HG03039 (cell line): ENCODE data around the gene SPAG17.

Experiments
- ATAC-seq: cut with Tn5 transposase; IDR thresholded peaks from one replicate; pipeline ENCODE4 v1.9.1; 2021; ENCODE audit warnings: mild to moderate bottlenecking, moderate library complexity; ENCODE audit not compliant: unreplicated experiment

Gene SPAG17

GRCh38 chr1:118122234-118123004, 62.6 kb downstream of the SPAG17 start:
- ATAC-seq = no peak

DNA sequence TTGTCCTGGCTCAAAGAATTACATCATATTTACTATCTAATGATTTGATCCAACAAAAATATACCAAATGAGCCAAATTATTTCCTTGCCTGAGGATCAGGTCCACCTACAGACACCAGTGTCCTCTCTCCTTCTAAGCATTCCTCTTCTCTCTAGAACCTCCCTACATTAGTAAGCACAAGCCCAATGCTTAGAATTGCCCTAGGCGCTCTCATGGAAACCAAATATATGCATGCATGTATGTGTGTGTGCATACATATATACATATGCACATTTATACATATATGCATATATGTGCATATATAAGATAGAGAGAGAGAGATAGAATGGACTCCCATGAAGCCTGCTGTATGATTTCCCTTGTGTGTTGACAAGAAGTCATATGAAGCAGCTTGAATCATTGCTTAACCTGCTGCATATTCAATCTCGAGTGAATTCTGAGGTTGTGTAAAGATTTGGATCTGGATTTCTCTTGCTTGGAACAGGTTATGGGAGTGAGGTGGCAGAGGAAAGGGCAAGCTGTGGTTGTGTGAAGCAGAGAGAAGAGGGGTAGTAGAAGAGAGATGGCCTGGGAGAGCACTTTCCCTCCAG, 66.1 kb downstream of the SPAG17 start:
- ATAC-seq = no peak

DNA sequence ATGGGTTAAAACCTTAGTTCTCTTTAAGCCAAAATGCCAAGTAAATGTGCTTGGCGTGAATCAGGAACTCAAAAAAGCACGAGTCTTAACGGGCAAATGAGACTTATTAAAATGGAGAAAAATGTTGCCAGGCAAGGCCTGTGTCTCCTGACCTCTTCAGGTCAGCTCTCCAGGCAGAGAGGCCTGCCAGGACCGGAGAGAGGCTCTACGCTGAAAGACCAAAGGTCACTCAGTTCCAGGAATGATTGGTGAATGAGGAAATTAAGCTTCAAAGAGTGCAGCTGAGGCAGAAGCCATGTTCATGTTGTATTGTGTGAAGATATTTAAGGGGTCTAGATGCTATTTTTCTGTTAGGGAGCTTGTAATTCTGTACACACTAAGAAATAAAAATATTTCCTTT, 66.6 kb downstream of the SPAG17 start:
- no peak for ATAC-seq

DNA sequence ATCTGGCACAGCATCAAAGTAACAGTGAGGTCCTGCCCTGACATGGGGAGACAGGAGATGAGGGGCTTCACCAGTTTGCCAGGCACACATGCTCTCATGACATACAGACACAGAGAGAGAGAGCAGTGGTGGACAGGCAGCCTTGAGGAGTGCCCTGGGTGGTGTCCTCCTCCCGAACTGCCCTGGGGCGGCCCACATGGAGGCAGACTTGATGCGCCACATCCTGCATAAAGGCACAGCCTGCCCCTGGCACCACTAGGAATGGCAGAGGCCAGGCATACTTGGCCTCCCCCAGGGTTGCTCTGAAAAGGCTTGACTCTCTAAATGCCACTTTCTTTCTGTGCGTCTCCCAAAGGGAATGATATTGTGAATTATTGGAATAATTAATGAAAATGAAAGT, 67.5 kb downstream of the SPAG17 start:
- no peak for ATAC-seq

DNA sequence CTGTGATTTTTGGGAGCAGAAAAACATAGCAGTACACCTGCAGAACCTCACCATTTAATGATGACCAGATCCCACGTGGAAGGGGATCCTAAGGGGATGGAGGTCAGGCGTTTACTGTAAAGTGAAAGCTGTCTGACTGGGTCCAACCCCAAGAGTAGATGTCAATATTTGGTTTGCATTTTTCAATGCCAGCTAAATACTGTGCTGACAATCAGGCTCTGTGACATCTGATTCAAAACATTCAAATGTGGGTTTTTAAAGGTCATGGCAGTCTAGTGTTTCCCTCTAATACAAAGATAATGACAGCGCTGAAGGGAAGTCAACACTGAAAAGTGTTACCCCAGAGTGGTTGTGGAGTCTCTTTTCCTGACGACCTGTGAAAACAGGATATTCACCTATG, 68.1 kb downstream of the SPAG17 start:
- no peak for ATAC-seq

- ATAC-seq = no peak
Measured at GRCh38 chr1:118116401-118116800, 68.6 kb downstream of the SPAG17 start.

GRCh38 chr1:118115567-118116295, 69.3 kb downstream of the SPAG17 start:
- no peak for ATAC-seq

DNA sequence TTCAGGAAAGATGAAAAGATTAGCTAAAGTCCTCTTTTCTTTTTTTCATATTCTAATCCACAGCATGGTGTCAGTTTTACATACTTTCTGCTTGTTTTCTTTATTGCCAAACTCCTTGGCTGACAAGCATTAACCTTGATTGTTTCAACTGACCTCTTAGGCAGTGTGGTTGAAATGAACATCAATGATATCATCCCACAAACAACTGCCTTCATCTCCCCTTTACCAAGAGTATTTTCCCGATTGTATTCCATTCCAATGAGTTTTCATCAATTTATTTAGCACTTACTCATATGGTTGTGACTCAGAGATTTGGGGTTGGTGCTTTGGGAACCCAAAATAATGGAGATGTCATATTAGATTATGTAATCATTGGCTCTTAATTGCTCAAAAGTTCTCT, 71.8 kb downstream of the SPAG17 start:
- no peak for ATAC-seq

- no peak for ATAC-seq
Measured at GRCh38 chr1:118110580-118110979, 74.4 kb downstream of the SPAG17 start.

GRCh38 chr1:118104951-118105350, 80.1 kb downstream of the SPAG17 start:
- no peak for ATAC-seq

DNA sequence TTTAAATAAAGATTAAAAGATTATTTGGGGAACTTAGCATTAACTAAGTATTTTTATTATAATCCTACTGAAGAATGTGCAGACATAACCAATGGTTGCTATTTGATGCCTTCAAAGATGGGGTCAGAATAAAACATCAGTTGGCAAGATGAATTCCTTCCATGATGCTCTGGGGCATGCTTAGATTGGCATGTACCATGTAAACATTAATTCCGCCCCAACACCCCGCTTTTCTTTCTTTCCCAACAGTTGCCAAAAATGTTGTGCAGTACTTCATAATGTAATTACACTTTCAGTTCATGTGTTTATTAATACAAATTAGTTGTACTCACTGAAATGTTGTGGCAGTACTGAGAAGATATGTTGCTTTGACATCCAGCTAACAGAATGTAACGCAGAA, 82.6 kb downstream of the SPAG17 start:
- ATAC-seq = no peak

GRCh38 chr1:118101999-118102398, 83.0 kb downstream of the SPAG17 start:
- no peak for ATAC-seq

GRCh38 chr1:118101515-118101844, 83.5 kb downstream of the SPAG17 start:
- ATAC-seq = no peak

- ATAC-seq = no peak
Measured at GRCh38 chr1:118100686-118101514, 84.1 kb downstream of the SPAG17 start.

DNA sequence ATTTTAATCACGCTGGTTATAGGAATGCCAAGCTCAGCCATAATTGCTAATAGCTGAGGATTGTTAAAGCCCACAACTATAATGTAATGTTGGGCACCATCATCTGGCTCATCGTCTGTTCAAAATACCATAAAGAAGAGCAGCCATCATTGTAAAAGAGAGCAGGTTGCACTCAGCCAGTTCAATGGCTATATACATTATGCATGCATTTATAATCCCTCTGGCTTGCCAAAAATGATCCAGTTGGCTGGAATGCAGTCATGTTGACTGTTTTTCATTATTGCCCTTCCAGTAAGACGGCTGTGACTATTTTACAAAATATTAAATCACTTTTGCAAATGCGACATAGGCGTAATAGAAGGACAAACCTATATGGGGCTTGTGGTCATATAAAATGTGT, 85.3 kb downstream of the SPAG17 start:
- no peak for ATAC-seq

DNA sequence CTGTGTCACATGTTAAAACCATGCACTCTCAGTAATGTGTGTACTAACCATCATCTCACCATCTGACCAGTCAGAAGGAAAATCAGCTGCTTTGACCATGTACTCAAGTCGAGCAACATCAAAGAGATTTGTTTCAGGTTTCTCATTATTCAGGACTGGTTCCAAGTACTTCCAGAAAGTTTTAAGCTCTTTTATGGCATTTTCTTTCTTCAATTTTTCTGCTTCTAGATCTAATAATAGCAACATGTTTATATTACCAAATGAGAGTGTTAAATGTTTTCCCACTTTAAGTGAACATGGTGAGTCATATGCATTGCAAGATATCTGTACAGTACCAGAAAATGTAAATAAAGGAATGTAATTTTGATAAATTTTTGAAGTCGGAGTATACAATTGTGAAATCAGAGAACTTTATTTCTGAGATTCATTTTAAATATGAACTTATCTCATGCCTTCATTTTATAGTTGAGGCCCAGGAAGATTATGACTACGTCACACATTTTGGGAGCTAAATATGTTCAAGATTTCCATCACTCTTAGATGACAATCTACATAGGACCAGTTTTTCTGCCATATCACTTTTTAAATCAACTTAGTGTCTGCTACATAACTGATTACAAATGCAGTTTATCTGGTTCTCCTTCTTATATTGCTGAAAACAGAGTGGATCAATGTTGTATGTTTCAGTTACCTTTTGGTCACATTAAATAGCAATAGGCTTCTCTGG, 87.2 kb downstream of the SPAG17 start:
- no peak for ATAC-seq

GRCh38 chr1:118093017-118093416, 92.0 kb downstream of the SPAG17 start:
- no peak for ATAC-seq

- no peak for ATAC-seq
Measured at GRCh38 chr1:118090130-118090529, 94.9 kb downstream of the SPAG17 start.

GRCh38 chr1:118085365-118085764, 99.7 kb downstream of the SPAG17 start:
- no peak for ATAC-seq

GRCh38 chr1:118084400-118084799, 100.6 kb downstream of the SPAG17 start:
- ATAC-seq = no peak

GRCh38 chr1:118082984-118083383, 102.0 kb downstream of the SPAG17 start:
- no peak for ATAC-seq
